ENCODE results near the gene SYNRG. TPM values are rescaled to one million over a fixed set of nuclear protein-coding genes. Genes with fewer than 3 reads are reported as not detected.

The SYNRG gene
- total and polyA plus RNA-seq, 8 donors = 3.7 to 92.4 (median 27.8) TPM

DNA sequence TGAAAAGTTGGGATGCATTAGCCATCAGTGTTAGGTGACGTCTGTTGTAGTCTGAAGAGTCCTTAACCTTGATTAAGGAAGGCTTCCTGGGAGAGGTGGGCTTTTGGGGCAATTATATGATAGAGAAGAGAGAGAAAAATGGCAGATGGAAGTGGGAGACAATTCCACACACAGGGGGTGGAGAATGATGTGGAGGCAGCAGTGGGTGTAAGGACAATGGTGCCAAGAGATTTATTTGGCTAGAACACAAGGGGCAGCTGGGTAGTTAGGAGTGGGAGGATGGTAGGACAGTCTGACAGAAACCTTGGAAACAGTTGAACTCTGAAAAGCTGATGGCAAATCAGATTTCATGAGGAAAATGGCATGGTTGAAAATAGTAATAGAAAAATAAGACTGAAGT, 130.2 kb downstream of the SYNRG start:
- Histone ChIP-seq H3K9me3 (no peaks in the 10 kb centered on the region), H3K36me3 (peaks cover 43 to 65% (median 65%) of the 10 kb centered on the region in 4 donors), H3K27ac (no peak overlapping the region), H3K27me3 (no peaks in the 10 kb centered on the region), H3K4me3 (no peak overlapping the region), H3K4me1 (peaks cover 0 to 12% (median 4%) of the 10 kb centered on the region in 4 donors)
- TF ChIP-seq POLR2A (IDR thresholded peaks at IDR 0.05) = no peak
- TF ChIP-seq CTCF (IDR thresholded peaks at IDR 0.05) = no peak
- TF ChIP-seq EP300 (IDR thresholded peaks at IDR 0.05) = no peak
- TF ChIP-seq POLR2AphosphoS5 (IDR thresholded peaks at IDR 0.05) = no peak
- WGBS, 5 donors = 90 to 97% (median 94%) methylated on average over 1 of the region's 1 CpG
- no peak for DNase-seq
- intact Hi-C loops (cut with DNase I; ENCODE audit: low total_unique reads) = no loop called here

- H3K36me3 ChIP-seq = peaks cover 51 to 74% (median 74%) of the 10 kb centered on the region in 4 donors
- no peaks in the 10 kb centered on the region for H3K9me3 ChIP-seq
- H3K27ac ChIP-seq = no peak overlapping the region
- peaks cover 0 to 4% (median 2%) of the 10 kb centered on the region in 4 donors for H3K4me1 ChIP-seq
- no peak for TF ChIP-seq POLR2AphosphoS5 (IDR thresholded peaks at IDR 0.05)
- TF ChIP-seq EP300 (IDR thresholded peaks at IDR 0.05) = no peak
- TF ChIP-seq POLR2A (IDR thresholded peaks at IDR 0.05) = no peak
- no peak for TF ChIP-seq CTCF (IDR thresholded peaks at IDR 0.05)
- DNase-seq = no peak
- 62 to 78% (median 73%) methylated on average over 2 of the region's 2 CpGs for WGBS, 5 donors
- H3K27me3 ChIP-seq = no peaks in the 10 kb centered on the region
- H3K4me3 ChIP-seq = no peak overlapping the region
- intact Hi-C loops (cut with DNase I; ENCODE audit: low total_unique reads) = no loop called here
These were observed 131.0 kb downstream of the SYNRG start for GRCh38 chr17:37478187-37478586.

- 73 to 91% (median 88%) methylated on average over 4 of the region's 4 CpGs for WGBS, 5 donors
- H3K4me3 ChIP-seq = no peak overlapping the region
- intact Hi-C loops (cut with DNase I; ENCODE audit: low total_unique reads) = no loop called here
- H3K9me3 ChIP-seq = no peaks in the 10 kb centered on the region
- no peak overlapping the region for H3K27ac ChIP-seq
- H3K27me3 ChIP-seq = no peaks in the 10 kb centered on the region
- peaks cover 62 to 90% (median 90%) of the 10 kb centered on the region in 4 donors for H3K36me3 ChIP-seq
- H3K4me1 ChIP-seq = no peaks in the 10 kb centered on the region
- TF ChIP-seq POLR2AphosphoS5 (IDR thresholded peaks at IDR 0.05) = no peak
- no peak for DNase-seq
These were observed 132.6 kb downstream of the SYNRG start for GRCh38 chr17:37476431-37477120.

GRCh38 chr17:37475731-37476420, 133.3 kb downstream of the SYNRG start:
- TF ChIP-seq CTCF (IDR thresholded peaks at IDR 0.05) (no peak), POLR2AphosphoS5 (IDR thresholded peaks at IDR 0.05) (no peak), POLR2A (IDR thresholded peaks at IDR 0.05) (no peak), EP300 (IDR thresholded peaks at IDR 0.05) (no peak)
- no peaks in the 10 kb centered on the region for H3K4me1 ChIP-seq
- H3K4me3 ChIP-seq = no peak overlapping the region
- intact Hi-C loops (cut with DNase I; ENCODE audit: low total_unique reads) = no loop called here
- 76 to 97% (median 91%) methylated on average over 1 of the region's 1 CpG for WGBS, 5 donors
- H3K27me3 ChIP-seq = no peaks in the 10 kb centered on the region
- H3K27ac ChIP-seq = no peak overlapping the region
- H3K36me3 ChIP-seq = peaks cover 66 to 97% (median 97%) of the 10 kb centered on the region in 4 donors
- DNase-seq = no peak
- H3K9me3 ChIP-seq = no peaks in the 10 kb centered on the region

Measured in stomach (tissue), 9 donors.